H1 (cell line): Measurements from ENCODE around the gene MBNL2.

Experiments used
- CBX8 ChIP-seq: fragments of 300-800, 300-1000 bp; sonication (generic); IDR thresholded peaks from 2 replicates; pipeline ENCODE4 v1.7.1; 2016; ENCODE audit warnings: low read depth, low read length, borderline replicate concordance
- CEBPB ChIP-seq: IDR thresholded peaks from 2 replicates; pipeline ENCODE4 v1.6.1; 2012; ENCODE audit warnings: low read depth, low read length
- RNF2 ChIP-seq: fragments of 200-900, 300-1000 bp; sonication (generic); IDR thresholded peaks from 2 replicates; pipeline ENCODE4 v1.7.1; 2016; ENCODE audit warnings: borderline replicate concordance, low read depth, mild to moderate bottlenecking, antibody characterized with exemption, low read length; ENCODE audit not compliant: poor library complexity, severe bottlenecking; ENCODE audit errors: missing control alignments
- SRF ChIP-seq: IDR thresholded peaks from 2 replicates; pipeline ENCODE4 v1.6.1; 2011; ENCODE audit warnings: mild to moderate bottlenecking, low read depth, low read length, moderate library complexity
- TF ChIP-seq, protein P1 (sequence below): IDR thresholded peaks from 2 replicates; pipeline ENCODE4 v1.6.1; 2011; ENCODE audit warnings: low read depth, mild to moderate bottlenecking, low read length; ENCODE audit not compliant: insufficient read depth
- TF ChIP-seq, protein P2 (sequence below), 3 experiments: IDR thresholded peaks; 1 replicate in 2 of 3; 2 replicates in 1 of 3; pipeline versions ENCODE4 v1.5.1 to v1.6.1; 2011; ENCODE audit warnings: low read length in 3 of 3, mild to moderate bottlenecking in 3 of 3, inconsistent platforms in 2 of 3, low read depth in 1 of 3, moderate library complexity in 1 of 3; ENCODE audit not compliant: insufficient read depth in 1 of 3; ENCODE audit errors: control extremely low read depth in 1 of 3

DNA sequence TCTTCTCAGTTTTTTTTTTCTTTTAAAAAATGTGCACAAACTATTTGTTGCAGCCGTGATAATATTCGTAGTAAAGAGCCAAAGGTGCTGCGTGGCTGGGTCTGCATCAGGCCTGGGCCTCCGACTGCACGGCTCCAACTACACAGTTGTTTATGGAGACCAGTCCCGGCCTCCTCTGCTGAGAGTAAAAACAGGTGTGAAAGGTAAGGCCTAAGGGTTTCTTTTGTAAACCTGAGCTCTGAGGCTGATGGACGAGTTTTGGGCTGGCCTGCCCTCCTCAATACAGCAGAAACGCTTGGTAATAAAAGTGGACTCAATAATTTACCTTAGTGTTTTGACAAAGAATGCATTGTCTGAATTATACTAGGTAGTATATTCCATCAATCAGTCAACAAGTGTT lies 3.9 kb downstream of the MBNL2 start:
- TF ChIP-seq, protein P1, sequence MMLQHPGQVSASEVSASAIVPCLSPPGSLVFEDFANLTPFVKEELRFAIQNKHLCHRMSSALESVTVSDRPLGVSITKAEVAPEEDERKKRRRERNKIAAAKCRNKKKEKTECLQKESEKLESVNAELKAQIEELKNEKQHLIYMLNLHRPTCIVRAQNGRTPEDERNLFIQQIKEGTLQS, result no peak
- no peak for TF ChIP-seq RNF2
- TF ChIP-seq CEBPB, result no peak
- TF ChIP-seq, protein P2, sequence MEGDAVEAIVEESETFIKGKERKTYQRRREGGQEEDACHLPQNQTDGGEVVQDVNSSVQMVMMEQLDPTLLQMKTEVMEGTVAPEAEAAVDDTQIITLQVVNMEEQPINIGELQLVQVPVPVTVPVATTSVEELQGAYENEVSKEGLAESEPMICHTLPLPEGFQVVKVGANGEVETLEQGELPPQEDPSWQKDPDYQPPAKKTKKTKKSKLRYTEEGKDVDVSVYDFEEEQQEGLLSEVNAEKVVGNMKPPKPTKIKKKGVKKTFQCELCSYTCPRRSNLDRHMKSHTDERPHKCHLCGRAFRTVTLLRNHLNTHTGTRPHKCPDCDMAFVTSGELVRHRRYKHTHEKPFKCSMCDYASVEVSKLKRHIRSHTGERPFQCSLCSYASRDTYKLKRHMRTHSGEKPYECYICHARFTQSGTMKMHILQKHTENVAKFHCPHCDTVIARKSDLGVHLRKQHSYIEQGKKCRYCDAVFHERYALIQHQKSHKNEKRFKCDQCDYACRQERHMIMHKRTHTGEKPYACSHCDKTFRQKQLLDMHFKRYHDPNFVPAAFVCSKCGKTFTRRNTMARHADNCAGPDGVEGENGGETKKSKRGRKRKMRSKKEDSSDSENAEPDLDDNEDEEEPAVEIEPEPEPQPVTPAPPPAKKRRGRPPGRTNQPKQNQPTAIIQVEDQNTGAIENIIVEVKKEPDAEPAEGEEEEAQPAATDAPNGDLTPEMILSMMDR (IDR thresholded peaks at IDR 0.05; ENCODE audit: control extremely low read depth in 1 of 3, insufficient read depth in 1 of 3, low read depth in 1 of 3, low read length in 3 of 3), result no peak
- no peak for TF ChIP-seq CBX8
- no peak for TF ChIP-seq SRF
